Measurements from ENCODE around the gene HEXIM2.

HEXIM2 gene

DNA sequence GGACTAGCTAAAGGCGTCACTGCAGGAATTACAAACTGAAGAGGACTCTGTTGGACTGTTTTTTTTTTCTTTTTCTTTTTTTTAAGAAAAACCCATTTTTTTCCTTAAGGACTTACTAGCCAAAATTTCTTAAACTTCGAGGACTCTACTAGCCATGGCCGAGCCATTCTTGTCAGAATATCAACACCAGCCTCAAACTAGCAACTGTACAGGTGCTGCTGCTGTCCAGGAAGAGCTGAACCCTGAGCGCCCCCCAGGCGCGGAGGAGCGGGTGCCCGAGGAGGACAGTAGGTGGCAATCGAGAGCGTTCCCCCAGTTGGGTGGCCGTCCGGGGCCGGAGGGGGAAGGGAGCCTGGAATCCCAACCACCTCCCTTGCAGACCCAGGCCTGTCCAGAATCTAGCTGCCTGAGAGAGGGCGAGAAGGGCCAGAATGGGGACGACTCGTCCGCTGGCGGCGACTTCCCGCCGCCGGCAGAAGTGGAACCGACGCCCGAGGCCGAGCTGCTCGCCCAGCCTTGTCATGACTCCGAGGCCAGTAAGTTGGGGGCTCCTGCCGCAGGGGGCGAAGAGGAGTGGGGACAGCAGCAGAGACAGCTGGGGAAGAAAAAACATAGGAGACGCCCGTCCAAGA, 12.5 kb upstream of the HEXIM2 start:
- TF ChIP-seq, protein P1, sequence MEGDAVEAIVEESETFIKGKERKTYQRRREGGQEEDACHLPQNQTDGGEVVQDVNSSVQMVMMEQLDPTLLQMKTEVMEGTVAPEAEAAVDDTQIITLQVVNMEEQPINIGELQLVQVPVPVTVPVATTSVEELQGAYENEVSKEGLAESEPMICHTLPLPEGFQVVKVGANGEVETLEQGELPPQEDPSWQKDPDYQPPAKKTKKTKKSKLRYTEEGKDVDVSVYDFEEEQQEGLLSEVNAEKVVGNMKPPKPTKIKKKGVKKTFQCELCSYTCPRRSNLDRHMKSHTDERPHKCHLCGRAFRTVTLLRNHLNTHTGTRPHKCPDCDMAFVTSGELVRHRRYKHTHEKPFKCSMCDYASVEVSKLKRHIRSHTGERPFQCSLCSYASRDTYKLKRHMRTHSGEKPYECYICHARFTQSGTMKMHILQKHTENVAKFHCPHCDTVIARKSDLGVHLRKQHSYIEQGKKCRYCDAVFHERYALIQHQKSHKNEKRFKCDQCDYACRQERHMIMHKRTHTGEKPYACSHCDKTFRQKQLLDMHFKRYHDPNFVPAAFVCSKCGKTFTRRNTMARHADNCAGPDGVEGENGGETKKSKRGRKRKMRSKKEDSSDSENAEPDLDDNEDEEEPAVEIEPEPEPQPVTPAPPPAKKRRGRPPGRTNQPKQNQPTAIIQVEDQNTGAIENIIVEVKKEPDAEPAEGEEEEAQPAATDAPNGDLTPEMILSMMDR (IDR thresholded peaks at IDR 0.05; ENCODE audit: insufficient read depth, low read depth, low read length, missing control alignments), result peak; percentile 87
- peak overlapping the region; percentile 88 for H3K4me3 ChIP-seq (ENCODE audit: low read depth, low read length)
- peak; percentile 90 for DNase-seq (ENCODE audit: low read depth)

DNA sequence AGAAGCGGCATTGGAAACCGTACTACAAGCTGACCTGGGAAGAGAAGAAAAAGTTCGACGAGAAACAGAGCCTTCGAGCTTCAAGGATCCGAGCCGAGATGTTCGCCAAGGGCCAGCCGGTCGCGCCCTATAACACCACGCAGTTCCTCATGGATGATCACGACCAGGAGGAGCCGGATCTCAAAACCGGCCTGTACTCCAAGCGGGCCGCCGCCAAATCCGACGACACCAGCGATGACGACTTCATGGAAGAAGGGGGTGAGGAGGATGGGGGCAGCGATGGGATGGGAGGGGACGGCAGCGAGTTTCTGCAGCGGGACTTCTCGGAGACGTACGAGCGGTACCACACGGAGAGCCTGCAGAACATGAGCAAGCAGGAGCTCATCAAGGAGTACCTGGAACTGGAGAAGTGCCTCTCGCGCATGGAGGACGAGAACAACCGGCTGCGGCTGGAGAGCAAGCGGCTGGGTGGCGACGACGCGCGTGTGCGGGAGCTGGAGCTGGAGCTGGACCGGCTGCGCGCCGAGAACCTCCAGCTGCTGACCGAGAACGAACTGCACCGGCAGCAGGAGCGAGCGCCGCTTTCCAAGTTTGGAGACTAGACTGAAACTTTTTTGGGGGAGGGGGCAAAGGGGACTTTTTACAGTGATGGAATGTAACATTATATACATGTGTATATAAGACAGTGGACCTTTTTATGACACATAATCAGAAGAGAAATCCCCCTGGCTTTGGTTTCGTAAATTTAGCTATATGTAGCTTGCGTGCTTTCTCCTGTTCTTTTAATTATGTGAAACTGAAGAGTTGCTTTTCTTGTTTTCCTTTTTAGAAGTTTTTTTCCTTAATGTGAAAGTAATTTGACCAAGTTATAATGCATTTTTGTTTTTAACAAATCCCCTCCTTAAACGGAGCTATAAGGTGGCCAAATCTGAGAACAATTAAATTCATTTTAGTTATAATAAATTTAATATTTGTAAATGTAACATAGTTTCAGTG, 11.7 kb upstream of the HEXIM2 start:
- TF ChIP-seq, protein P1 (IDR thresholded peaks at IDR 0.05; ENCODE audit: insufficient read depth, low read depth, low read length, missing control alignments), result no peak
- peak overlapping the region; percentile 88 for H3K4me3 ChIP-seq (ENCODE audit: low read depth, low read length)
- DNase-seq (ENCODE audit: low read depth), result peak; percentile 64

GRCh38 chr17:45150911-45151809, 10.5 kb upstream of the HEXIM2 start:
- TF ChIP-seq, protein P1 (IDR thresholded peaks at IDR 0.05; ENCODE audit: insufficient read depth, low read depth, low read length, missing control alignments), result no peak
- DNase-seq (ENCODE audit: low read depth), result no peak
- H3K4me3 ChIP-seq (ENCODE audit: low read depth, low read length), result peak overlapping the region; percentile 88

DNA sequence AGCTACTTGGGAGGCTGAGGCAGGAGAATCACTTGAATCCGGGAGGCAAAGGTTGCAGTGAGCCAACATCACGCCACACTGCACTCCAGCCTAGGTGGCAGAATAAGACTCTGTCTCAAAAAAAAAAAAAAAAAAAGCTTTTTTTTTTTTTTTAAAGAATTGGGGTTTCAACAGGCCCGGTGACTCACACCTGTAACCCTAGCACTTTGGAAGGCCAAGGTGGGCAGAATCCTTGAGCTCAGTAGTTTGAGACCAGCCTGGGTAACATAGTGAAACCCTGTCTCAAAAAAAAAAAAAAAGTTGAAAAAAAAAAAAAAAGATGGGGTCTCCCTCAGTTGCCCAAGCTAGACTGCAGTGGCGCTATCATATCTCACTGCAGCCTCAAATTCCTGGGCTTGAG, 6.6 kb upstream of the HEXIM2 start:
- no peak for DNase-seq (ENCODE audit: low read depth)
- TF ChIP-seq, protein P1 (IDR thresholded peaks at IDR 0.05; ENCODE audit: insufficient read depth, low read depth, low read length, missing control alignments), result no peak
- no peak overlapping the region for H3K4me3 ChIP-seq (ENCODE audit: low read depth, low read length)

GRCh38 chr17:45155483-45155882, 6.2 kb upstream of the HEXIM2 start:
- H3K4me3 ChIP-seq (ENCODE audit: low read depth, low read length), result no peak overlapping the region
- TF ChIP-seq, protein P1 (IDR thresholded peaks at IDR 0.05; ENCODE audit: insufficient read depth, low read depth, low read length, missing control alignments), result no peak
- no peak for DNase-seq (ENCODE audit: low read depth)

DNA sequence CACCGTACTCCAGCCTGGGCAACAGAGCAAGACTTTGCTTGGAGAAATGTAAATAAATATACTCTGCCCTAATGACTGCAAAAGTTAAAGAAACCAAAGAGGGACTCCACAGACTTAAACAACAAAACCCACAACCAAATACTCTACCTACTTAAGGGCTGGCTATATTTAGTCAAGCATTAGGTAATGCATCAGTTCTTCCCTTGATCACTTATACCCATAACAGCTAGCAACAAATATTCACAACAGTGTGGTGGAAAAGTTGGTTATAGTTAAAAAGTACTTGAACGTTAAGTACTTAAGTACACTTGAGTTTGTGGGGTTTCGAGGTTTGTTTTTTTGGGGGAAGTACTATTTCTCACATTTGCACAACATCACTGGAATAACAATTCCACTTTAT, 5.4 kb upstream of the HEXIM2 start:
- TF ChIP-seq, protein P1 (IDR thresholded peaks at IDR 0.05; ENCODE audit: insufficient read depth, low read depth, low read length, missing control alignments), result no peak
- H3K4me3 ChIP-seq (ENCODE audit: low read depth, low read length), result no peak overlapping the region
- no peak for DNase-seq (ENCODE audit: low read depth)
